ENCODE measurements around the gene PRKAG1. TPM values are rescaled to one million over a fixed set of nuclear protein-coding genes. Genes with fewer than 3 reads are reported as not detected.

PRKAG1 gene
- total RNA-seq, 2 experiments from 2014 or later = 62.5 to 65.5 TPM

- no peaks in the 10 kb centered on the region for H3K36me3 Mint-ChIP-seq (ENCODE audit: low read depth)
- H3K27me3 Mint-ChIP-seq = peaks cover 64% of the 10 kb centered on the region
- ChIA-PET POLR2A (no interaction called here), CTCF (interaction anchor here (0.6 to 8.1 kb wide), 8 partner anchors 11 to 141 kb away, joined by 3 to 110 read pairs (median 4); partner anchors contain the start of genes FKBP11, WNT1 and WNT10B)
- H3K27ac Mint-ChIP-seq = no peak overlapping the region
- H3K4me1 Mint-ChIP-seq = peaks cover 25% of the 10 kb centered on the region
- no peaks in the 10 kb centered on the region for H3K9me3 Mint-ChIP-seq
- no peak for DNase-seq
- no peak overlapping the region for H3K4me3 Mint-ChIP-seq
Observed at GRCh38 chr12:48994224-48995085, 24.1 kb downstream of the PRKAG1 start.

GRCh38 chr12:48993787-48994186, 24.8 kb downstream of the PRKAG1 start:
- ChIA-PET CTCF (interaction anchor here (0.9 to 8.1 kb wide), 5 partner anchors 12 to 135 kb away, joined by 3 to 110 read pairs (median 4); partner anchors contain the start of gene WNT1), POLR2A (no interaction called here)
- Mint-ChIP-seq H3K27ac (no peak overlapping the region), H3K4me1 (peaks cover 22% of the 10 kb centered on the region), H3K4me3 (no peak overlapping the region), H3K27me3 (peaks cover 63% of the 10 kb centered on the region), H3K36me3 (ENCODE audit: low read depth) (no peaks in the 10 kb centered on the region), H3K9me3 (no peaks in the 10 kb centered on the region)
- no peak for DNase-seq

- no peak for DNase-seq
- POLR2A ChIA-PET = no interaction called here
Observed at GRCh38 chr12:48991247-48992050, 27.1 kb downstream of the PRKAG1 start.

GRCh38 chr12:48990552-48990951, 28.0 kb downstream of the PRKAG1 start:
- no peak overlapping the region for H3K27ac Mint-ChIP-seq
- no peaks in the 10 kb centered on the region for H3K9me3 Mint-ChIP-seq
- CTCF ChIA-PET = interaction anchor here (0.9 to 8.1 kb wide), 2 partner anchors 11 to 19 kb away, joined by 4 to 110 read pairs; partner anchors contain the start of genes WNT1 and WNT10B
- POLR2A ChIA-PET = no interaction called here
- no peaks in the 10 kb centered on the region for H3K36me3 Mint-ChIP-seq (ENCODE audit: low read depth)
- peaks cover 53% of the 10 kb centered on the region for H3K27me3 Mint-ChIP-seq
- H3K4me1 Mint-ChIP-seq = peaks cover 14% of the 10 kb centered on the region
- DNase-seq = no peak
- H3K4me3 Mint-ChIP-seq = no peak overlapping the region

More at GRCh38 chr12:48991247-48992050, 27.1 kb downstream of the PRKAG1 start:
- CTCF ChIA-PET = interaction anchor here (0.6 to 8.1 kb wide), 4 partner anchors 12 to 143 kb away, joined by 3 to 110 read pairs (median 4); partner anchors contain the start of genes WNT1 and WNT10B
- Mint-ChIP-seq H3K4me1 (peaks cover 16% of the 10 kb centered on the region), H3K4me3 (no peak overlapping the region), H3K27me3 (peaks cover 62% of the 10 kb centered on the region), H3K27ac (no peak overlapping the region), H3K36me3 (ENCODE audit: low read depth) (no peaks in the 10 kb centered on the region), H3K9me3 (no peaks in the 10 kb centered on the region)

- Mint-ChIP-seq H3K36me3 (ENCODE audit: low read depth) (no peaks in the 10 kb centered on the region), H3K4me3 (no peak overlapping the region), H3K27ac (no peak overlapping the region), H3K4me1 (peaks cover 8% of the 10 kb centered on the region), H3K27me3 (peaks cover 54% of the 10 kb centered on the region), H3K9me3 (no peaks in the 10 kb centered on the region)
- ChIA-PET POLR2A (no interaction called here), CTCF (interaction anchor here (0.6 to 2.5 kb wide), 43 partner anchors 9 to 292 kb away, joined by 3 to 33 read pairs (median 5); partner anchors contain the start of genes ARF3, DDN, DDX23 and FKBP11)
- DNase-seq = peak; percentile 76
Observed at GRCh38 chr12:48988030-48988649, 30.4 kb downstream of the PRKAG1 start.

GRCh38 chr12:48986720-48987291, 31.8 kb downstream of the PRKAG1 start:
- POLR2A ChIA-PET = no interaction called here
- Mint-ChIP-seq H3K9me3 (no peaks in the 10 kb centered on the region), H3K4me1 (peaks cover 16% of the 10 kb centered on the region), H3K4me3 (no peak overlapping the region), H3K36me3 (ENCODE audit: low read depth) (no peaks in the 10 kb centered on the region), H3K27me3 (peaks cover 63% of the 10 kb centered on the region), H3K27ac (no peak overlapping the region)
- no peak for DNase-seq
- CTCF ChIA-PET = interaction anchor here (0.9 to 2.1 kb wide), 6 partner anchors 9 to 134 kb away, joined by 3 to 21 read pairs (median 6); partner anchors contain the start of gene DDX23

GRCh38 chr12:48985901-48986300, 32.7 kb downstream of the PRKAG1 start:
- peaks cover 71% of the 10 kb centered on the region for H3K27me3 Mint-ChIP-seq
- peaks cover 25% of the 10 kb centered on the region for H3K4me1 Mint-ChIP-seq
- H3K9me3 Mint-ChIP-seq = no peaks in the 10 kb centered on the region
- POLR2A ChIA-PET = no interaction called here
- CTCF ChIA-PET = interaction anchor here (0.9 to 2.0 kb wide), 4 partner anchors 8 to 30 kb away, joined by 3 to 11 read pairs (median 4); partner anchors contain the start of gene WNT1
- H3K4me3 Mint-ChIP-seq = no peak overlapping the region
- H3K27ac Mint-ChIP-seq = no peak overlapping the region
- no peak for DNase-seq
- H3K36me3 Mint-ChIP-seq (ENCODE audit: low read depth) = no peaks in the 10 kb centered on the region

GRCh38 chr12:48985475-48985897, 33.1 kb downstream of the PRKAG1 start:
- H3K4me3 Mint-ChIP-seq = no peak overlapping the region
- CTCF ChIA-PET = interaction anchor here (1.0 to 9.4 kb wide), 3 partner anchors 8 to 18 kb away, joined by 3 to 84 read pairs (median 11); partner anchors contain the start of genes WNT1 and WNT10B
- H3K27ac Mint-ChIP-seq = no peak overlapping the region
- no peak for DNase-seq
- peaks cover 29% of the 10 kb centered on the region for H3K4me1 Mint-ChIP-seq
- peaks cover 71% of the 10 kb centered on the region for H3K27me3 Mint-ChIP-seq
- H3K36me3 Mint-ChIP-seq (ENCODE audit: low read depth) = no peaks in the 10 kb centered on the region
- H3K9me3 Mint-ChIP-seq = no peaks in the 10 kb centered on the region
- POLR2A ChIA-PET = no interaction called here

GRCh38 chr12:48982397-48983080, 36.0 kb downstream of the PRKAG1 start:
- DNase-seq = no peak
- Mint-ChIP-seq H3K4me3 (no peak overlapping the region), H3K4me1 (peaks cover 49% of the 10 kb centered on the region), H3K27ac (peak overlapping the region; percentile 79), H3K27me3 (peaks cover 77% of the 10 kb centered on the region), H3K9me3 (no peaks in the 10 kb centered on the region), H3K36me3 (ENCODE audit: low read depth) (no peaks in the 10 kb centered on the region)
- ChIA-PET POLR2A (no interaction called here), CTCF (interaction anchor here (0.6 to 10.1 kb wide), 8 partner anchors 11 to 1210 kb away, joined by 3 to 110 read pairs (median 3); partner anchors contain the start of gene WNT10B)

- POLR2A ChIA-PET = no interaction called here
- CTCF ChIA-PET = interaction anchor here (0.8 to 10.1 kb wide), 5 partner anchors 12 to 106 kb away, joined by 3 to 110 read pairs (median 4); partner anchors contain the start of gene WNT10B
- Mint-ChIP-seq H3K9me3 (no peaks in the 10 kb centered on the region), H3K27me3 (peaks cover 78% of the 10 kb centered on the region), H3K36me3 (ENCODE audit: low read depth) (no peaks in the 10 kb centered on the region), H3K4me1 (peaks cover 52% of the 10 kb centered on the region), H3K4me3 (peak overlapping the region; percentile 73), H3K27ac (peak overlapping the region; percentile 89)
- DNase-seq = no peak
Observed at GRCh38 chr12:48981757-48982157, 36.8 kb downstream of the PRKAG1 start.

- Mint-ChIP-seq H3K9me3 (no peaks in the 10 kb centered on the region), H3K4me1 (peaks cover 52% of the 10 kb centered on the region), H3K4me3 (peak overlapping the region; percentile 73), H3K36me3 (ENCODE audit: low read depth) (no peaks in the 10 kb centered on the region), H3K27me3 (peaks cover 84% of the 10 kb centered on the region), H3K27ac (peak overlapping the region; percentile 89)
- POLR2A ChIA-PET = no interaction called here
- CTCF ChIA-PET = interaction anchor here (0.5 to 10.1 kb wide), 7 partner anchors 13 to 127 kb away, joined by 3 to 110 read pairs (median 4); partner anchors contain the start of genes ARF3 and WNT10B
- DNase-seq = peak; percentile 63
Observed at GRCh38 chr12:48980953-48981756, 37.4 kb downstream of the PRKAG1 start.

Data from activated CD4-positive, alpha-beta T cell treated with anti-CD3 and anti-CD28 coated beads, Interleukin-2, amount 10 ng/mL, durations not matched to agents 7 days and 5 days (primary cell).